ENCODE measurements around the gene INTS14.

INTS14 gene

GRCh38 chr15:65610871-65611718 is at the start of gene INTS14:
INTS14 (minus strand) TSS chr15:65611131; CDS start chr15:65607380, 3,751 bp downstream.
- peak; percentile 96 for DNase-seq

GRCh38 chr15:65659502-65660052 is 48.6 kb upstream of the INTS14 start:
- DNase-seq: no peak

- DNase-seq: no peak
These were observed 44.5 kb upstream of the INTS14 start for GRCh38 chr15:65655457-65655856.

GRCh38 chr15:65655026-65655425 is 44.1 kb upstream of the INTS14 start:
- no peak for DNase-seq

- no peak for DNase-seq
These were observed 43.0 kb upstream of the INTS14 start for GRCh38 chr15:65653801-65654521.

GRCh38 chr15:65653341-65653740 is 42.4 kb upstream of the INTS14 start:
- DNase-seq: no peak

GRCh38 chr15:65651831-65652749 is 41.2 kb upstream of the INTS14 start:
- DNase-seq: no peak

GRCh38 chr15:65651042-65651322 is 40.1 kb upstream of the INTS14 start:
- no peak for DNase-seq

- no peak for DNase-seq
These were observed 39.5 kb upstream of the INTS14 start for GRCh38 chr15:65650312-65651041.

- DNase-seq: no peak
These were observed 35.6 kb upstream of the INTS14 start for GRCh38 chr15:65646486-65646885.

GRCh38 chr15:65645392-65645791 is 34.5 kb upstream of the INTS14 start:
- DNase-seq: no peak

GRCh38 chr15:65644282-65644681 is 33.4 kb upstream of the INTS14 start:
- no peak for DNase-seq

- DNase-seq: no peak
These were observed 31.7 kb upstream of the INTS14 start for GRCh38 chr15:65642594-65642993.

- DNase-seq: no peak
These were observed 31.0 kb upstream of the INTS14 start for GRCh38 chr15:65641768-65642475.

- no peak for DNase-seq
These were observed 28.6 kb upstream of the INTS14 start for GRCh38 chr15:65639509-65639908.

- DNase-seq: peak; percentile 41
These were observed 27.8 kb upstream of the INTS14 start for GRCh38 chr15:65638681-65639089.

- no peak for DNase-seq
These were observed 27.2 kb upstream of the INTS14 start for GRCh38 chr15:65638109-65638508.

- DNase-seq: no peak
These were observed 23.4 kb upstream of the INTS14 start for GRCh38 chr15:65634356-65634755.

- DNase-seq: no peak
These were observed 22.8 kb upstream of the INTS14 start for GRCh38 chr15:65633752-65634151.

- no peak for DNase-seq
These were observed 21.9 kb upstream of the INTS14 start for GRCh38 chr15:65632780-65633375.

GRCh38 chr15:65631503-65631902 is 20.6 kb upstream of the INTS14 start:
- no peak for DNase-seq
